Fibroblast of upper back skin (primary cell): Measurements from ENCODE around the gene ATG14.
"Not testable (repeated sequence)": the region's sequence is repeated elsewhere in the genome, so short reads cannot be mapped to it uniquely, and the experiment has no call there.

Experiments
- DNase-seq: peaks from one replicate; pipeline ENCODE4 v3.0.0-alpha.2; 2013

Gene ATG14

GRCh38 chr14:55349565-55349964 lies 62.1 kb downstream of the ATG14 start:
- DNase-seq: no peak

- no peak for DNase-seq
These were observed 62.7 kb downstream of the ATG14 start for GRCh38 chr14:55348766-55349453.

DNA sequence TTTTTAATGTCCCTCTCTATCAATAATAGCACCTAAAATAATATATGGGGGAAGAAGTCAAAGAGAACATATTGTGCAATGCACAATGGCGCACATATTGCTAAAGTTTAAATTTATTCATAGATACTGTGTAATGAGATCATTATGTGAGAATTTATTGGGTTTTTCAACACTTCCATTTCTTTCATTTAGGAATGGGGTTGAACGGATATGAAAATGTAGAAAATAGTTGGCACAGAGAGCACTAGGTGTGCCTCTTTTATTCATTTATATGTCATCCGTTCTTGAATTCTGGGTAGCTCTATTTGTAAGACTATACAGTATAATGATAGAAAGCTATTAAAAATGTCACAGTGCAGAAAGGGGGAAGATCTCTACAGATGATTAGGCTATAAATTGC lies 63.9 kb downstream of the ATG14 start:
- DNase-seq: no peak

DNA sequence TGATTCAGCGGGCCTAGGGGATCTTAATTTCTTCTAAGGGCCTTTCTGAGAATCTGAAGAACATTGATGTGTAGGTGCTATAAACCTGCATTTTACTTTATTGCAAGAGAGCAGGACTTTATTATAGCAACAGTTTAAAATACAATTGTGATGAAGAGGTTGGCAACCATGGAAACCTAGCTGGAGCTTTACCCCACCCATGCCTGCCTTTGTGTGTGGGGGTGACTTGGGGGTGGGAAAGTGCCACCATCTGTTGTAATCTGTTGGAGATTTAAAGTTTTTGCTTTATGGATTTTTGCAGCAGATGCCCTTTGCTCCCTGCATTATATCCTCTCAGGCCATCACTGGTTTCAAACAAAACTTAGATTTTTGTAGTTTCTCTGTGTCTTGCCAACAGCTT lies 64.6 kb downstream of the ATG14 start:
- DNase-seq: no peak

DNA sequence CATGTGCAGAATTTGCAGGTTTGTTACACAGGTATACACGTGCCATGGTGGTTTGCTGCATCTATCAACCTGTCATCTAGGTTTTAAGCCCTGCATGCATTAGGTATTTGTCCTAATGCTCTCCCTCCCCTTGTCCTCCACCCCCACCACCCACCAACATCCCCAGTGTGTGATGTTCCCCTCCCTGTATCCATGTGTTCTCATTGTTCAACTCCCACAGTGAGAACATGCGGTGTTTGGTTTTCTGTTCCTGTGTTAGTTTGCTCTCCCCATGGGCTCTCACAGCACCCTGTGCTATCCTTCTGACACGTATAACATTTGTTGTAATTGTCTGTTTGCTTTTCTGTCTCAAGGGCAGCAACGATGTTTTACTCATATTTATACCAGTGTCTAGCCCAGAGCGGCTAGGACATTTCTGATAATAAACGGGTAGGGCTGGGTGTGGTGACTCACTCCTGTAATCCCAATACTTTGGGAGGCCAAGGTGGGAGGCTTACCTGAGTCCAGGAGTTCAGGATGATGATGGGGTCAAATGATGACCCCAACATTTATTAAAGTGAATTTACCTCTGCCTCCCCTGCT lies 67.0 kb downstream of the ATG14 start:
- not testable (repeated sequence) for DNase-seq

DNA sequence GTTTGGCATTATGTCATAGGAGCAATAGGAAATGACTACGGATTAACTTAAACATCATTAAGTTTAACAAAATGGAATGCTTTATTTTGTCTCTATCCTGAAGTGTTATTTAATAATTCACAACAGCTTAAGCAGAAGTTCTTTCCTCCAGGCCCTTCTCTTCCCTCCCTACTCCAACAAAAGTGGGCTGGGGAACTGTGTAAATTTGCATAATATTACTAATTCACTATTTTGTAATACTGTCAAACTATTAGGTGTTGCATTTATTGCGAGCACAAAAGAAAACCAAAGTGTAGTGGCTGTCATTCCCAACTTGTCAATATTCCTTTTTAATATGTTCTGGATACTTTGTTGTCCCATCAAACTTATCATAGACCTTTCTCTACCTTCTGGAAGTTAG lies 69.8 kb downstream of the ATG14 start:
- no peak for DNase-seq

GRCh38 chr14:55340482-55340881 lies 71.1 kb downstream of the ATG14 start:
- no peak for DNase-seq

DNA sequence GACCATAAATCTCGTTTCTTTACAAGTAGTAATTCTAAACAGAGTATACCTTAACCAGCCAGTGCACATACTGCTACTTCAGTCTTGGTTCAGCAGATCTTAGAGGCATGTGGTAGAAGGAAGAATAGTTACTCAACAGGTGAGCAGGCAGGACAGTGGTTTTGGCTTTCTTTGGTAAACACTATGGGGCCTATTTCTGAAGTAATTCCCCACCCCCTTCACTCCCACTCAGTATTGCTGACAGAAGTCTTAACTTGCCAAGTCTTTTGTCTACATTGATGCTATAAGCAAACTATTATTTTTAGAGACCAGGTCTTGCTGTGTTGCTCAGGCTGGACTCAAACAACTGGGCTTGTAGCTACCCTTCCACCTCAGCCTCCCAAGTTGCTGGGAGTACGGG lies 71.9 kb downstream of the ATG14 start:
- DNase-seq: no peak

DNA sequence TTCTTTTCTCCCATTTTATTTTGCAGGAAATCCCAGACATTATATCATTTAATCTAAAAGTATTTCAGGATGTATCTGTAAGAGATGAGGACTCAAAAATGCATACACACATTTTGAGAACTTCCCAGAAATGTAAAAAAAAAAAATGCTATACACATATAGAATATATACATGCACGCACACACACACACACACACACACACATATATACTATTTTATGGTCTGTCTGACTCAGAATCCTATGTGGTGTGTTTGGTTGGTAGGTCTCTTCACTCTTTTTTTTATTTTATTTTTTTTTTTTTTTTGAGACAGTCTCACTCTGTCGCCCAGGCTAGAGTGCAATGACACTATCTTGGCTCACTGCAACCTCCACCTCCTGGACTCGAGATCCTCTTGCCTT lies 74.9 kb downstream of the ATG14 start:
- no peak for DNase-seq

- peak; percentile 6 for DNase-seq
These were observed 75.5 kb downstream of the ATG14 start for GRCh38 chr14:55336162-55336561.

GRCh38 chr14:55333711-55334485 lies 77.7 kb downstream of the ATG14 start:
- peak; percentile 21 for DNase-seq

DNA sequence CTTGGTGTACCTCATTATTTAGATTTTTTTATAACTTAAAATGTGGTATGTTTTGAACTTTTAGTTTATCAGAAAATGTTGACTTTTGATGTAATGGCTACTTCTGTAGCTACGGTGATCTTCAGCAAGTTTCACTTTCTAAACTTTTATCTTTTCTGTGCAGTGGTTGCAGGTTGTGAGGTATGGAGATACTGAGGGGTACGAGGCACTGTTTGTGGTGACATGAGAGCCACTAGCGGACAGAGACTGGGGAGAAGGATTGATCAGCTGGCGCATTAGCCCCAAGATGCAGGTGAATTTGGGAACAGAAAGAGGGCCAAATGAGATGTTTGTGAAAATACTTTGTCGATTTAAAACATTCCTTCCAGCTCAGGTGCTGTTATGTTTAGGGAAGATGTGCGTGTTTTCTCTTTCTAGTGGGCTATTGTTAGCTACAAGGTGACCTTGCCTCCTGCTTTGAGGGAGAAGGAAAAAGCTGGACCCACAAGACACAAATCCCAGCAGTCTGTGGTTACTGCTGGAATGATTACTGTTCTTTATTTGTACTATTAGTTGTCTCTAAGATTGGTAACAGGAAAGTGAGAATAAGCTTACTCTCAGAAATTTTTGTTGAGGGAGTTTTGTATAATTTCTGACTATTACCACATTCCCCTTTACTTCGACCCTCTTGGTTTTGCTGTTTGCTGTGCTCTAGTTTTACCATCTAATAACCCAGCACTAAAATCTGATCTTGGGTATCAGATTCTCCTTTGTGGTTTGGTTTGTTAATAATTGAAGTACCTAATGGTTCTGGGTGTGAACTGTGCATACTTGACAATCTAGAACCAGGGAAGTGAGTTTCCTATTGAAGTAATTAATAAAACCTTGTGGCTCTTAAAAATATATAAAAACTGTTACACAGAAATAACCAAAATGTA lies 78.7 kb downstream of the ATG14 start:
- no peak for DNase-seq

DNA sequence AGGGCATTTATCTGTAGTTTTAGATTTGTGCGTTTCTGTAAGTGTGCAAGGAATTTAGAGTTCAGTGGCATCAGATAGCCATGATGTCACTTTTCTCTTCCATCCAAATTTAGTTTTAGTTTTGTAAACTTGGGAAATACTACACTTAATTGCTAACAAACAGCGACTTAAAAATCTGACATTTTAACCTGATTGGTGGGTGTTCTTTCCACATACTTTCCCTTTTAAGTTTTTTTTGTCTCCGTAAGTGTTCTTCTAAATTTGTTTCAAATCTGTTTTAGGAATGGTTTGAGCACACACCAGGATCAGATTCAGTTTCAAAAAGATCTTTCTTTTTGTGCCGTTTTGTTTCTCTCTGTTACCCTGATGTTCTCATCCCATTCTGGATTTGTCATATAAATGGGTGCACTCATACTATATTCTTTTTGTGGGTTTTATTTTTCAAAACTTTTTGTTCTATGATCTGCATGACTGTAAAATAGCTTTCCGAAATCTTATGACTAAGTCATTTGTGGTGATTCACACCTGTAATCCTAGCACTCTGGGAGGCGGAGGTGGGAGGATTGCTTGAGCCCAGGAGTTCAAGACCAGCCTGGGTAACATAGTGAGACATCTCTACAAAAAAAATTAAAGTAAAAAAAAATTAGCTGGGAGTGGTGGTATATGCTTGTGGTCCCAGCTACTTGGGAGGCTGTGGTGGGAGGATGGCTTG lies 81.5 kb downstream of the ATG14 start:
- DNase-seq: peak; percentile 10

GRCh38 chr14:55328317-55328716 lies 83.3 kb downstream of the ATG14 start:
- peak; percentile 58 for DNase-seq

DNA sequence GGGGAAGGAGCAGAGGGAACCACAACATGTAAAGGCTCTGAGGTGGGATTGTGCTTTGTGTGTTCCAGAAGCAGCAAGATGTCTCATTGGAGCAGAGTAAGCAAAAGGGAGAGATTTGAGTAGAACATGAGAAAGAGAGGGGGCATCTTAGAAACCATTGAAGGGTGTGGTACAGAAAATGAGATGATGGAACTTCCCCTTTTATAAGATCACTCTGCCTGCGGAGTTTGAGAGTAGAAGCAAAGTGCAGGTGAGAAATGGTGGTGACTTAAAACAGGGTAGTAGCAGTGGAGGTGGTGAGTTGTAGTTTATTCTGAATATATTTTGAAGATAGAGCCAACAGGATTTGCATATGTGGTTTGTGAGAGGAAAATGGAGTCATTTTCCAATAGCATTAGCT lies 84.5 kb downstream of the ATG14 start:
- no peak for DNase-seq

DNA sequence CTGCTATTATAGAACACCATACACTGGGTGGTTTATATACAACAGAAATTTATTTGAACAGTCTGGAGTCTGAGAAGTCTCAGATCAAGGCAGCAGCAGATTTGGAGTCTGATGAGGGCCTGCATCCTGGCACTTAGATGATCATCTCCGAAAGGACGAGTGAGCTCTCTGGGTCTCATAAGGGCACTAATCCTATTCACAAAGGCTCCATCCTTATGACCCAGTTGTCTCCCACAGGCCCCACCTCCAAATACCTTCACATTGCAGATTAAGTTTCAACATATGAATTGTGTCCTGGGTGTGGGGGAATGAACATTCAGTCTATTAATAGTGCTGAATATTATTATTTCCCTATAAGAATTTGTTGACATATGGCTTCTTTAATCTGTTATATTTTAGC lies 86.8 kb downstream of the ATG14 start:
- DNase-seq: no peak

- DNase-seq: no peak
These were observed 87.7 kb downstream of the ATG14 start for GRCh38 chr14:55323910-55324309.

DNA sequence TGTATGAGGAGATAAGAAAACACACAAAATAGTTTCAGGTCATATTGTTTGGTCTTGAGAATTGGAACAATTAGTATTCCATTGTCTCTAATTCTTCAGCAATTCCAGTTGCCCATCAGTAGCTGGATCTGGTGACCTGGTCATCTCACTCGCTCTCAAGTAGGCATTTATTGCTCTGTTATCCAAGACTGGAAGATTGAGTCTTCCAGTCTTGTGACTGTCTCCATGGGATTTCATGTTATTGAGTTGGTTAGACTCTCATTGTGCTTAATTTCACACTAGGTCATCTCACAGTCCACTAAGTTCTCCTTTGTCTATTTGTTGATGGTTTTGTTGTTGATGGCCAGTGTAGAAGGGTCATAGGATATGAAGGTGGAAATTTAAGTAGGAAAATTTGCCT lies 92.9 kb downstream of the ATG14 start:
- no peak for DNase-seq

DNA sequence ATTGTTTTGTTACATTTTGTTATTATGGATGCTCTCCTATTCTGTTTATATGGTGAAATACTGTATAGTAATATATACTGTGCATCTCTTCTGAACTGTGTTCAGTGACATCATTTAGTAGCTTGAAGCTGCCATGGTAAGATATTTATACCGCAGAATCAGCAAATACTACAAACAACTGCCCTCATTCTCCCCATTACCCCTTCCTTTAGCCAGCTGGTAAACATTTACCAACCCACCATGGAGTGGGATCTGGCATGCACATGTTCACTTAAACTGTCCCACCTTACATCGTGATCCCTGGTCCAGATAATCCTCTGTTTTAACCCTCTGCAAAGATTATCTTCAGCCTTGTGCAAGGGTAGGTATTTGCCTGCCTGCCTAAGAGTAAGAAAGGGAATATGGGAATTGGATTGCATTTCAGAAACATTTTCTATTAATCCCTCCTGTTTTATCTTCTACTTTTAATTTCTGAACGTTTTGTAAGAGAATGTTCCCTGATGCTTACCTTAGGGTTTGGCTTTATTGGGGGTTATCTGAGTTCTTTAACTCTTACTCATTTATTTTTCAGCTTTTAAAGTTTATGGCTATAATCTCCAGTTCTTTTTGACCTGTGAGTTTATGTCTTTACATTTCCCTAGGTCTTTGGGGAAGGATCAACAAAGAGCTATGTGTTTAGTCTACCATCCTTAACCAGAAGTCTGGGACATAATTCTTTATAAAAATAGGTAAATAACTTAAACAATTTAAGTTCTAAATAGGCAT lies 93.9 kb downstream of the ATG14 start:
- no peak for DNase-seq

DNA sequence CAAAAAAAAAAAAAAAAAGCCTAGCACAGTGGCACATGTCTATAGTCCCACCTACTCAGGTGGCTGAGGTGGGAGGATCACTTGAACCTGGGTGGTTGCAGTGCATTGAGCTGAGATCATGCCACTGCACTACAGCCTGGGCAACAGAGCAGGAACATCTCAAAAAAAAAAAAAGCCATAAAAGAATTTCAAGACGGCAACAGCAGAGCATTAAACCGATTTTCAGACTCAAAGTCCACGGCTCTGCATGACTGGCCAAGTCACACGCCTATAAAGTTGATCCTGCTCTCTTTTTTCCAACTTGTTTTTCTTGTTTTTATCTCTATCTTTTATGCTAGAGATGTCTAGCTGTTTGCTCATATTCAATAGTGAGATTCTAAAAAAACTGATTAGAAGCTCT lies 95.1 kb downstream of the ATG14 start:
- DNase-seq: no peak
